T-helper 1 cell treated with Interleukin-12 subunit alpha and Interleukin-12 subunit beta and Interleukin-4 antibody, amounts not matched to agents 30 ng/mL and 1 ng/mL, for 36 hours (primary cell): ENCODE measurements around the gene SH2D3A. TPM values are rescaled to one million over a fixed set of nuclear protein-coding genes. Genes with fewer than 3 reads are reported as not detected.
"Not testable (repeated sequence)": the region's sequence is repeated elsewhere in the genome, so short reads cannot be mapped to it uniquely, and the experiment has no call there.

Experiments used
- intact Hi-C: fragments of 100-400 bp; cut with micrococcal nuclease; formaldehyde crosslinking; loops from one replicate; pipeline ENCODE4 v1.15.1; 2024
- total RNA-seq: library from RNA; stranded (reverse); gene quantifications from 2 replicates; pipeline ENCODE4 v1.2.3, GENCODE V29; 2022

SH2D3A gene
- 29.7 and 30.8 TPM in 2 replicates for total RNA-seq

GRCh38 chr19:6767357-6768235 is at the start of gene SH2D3A:
Gene SH2D3A (minus strand): TSS chr19:6767435. CDS start chr19:6763748, 3,687 bp downstream.
- intact Hi-C loops, result loop anchor here (1.0 to 2.0 kb wide), 16 partner anchors 14 to 1153 kb away; partner anchors contain the start of genes CD70, GPR108, RANBP3 and SNAPC2

GRCh38 chr19:6813659-6814058 is 46.4 kb upstream of the SH2D3A start:
- intact Hi-C loops, result loop anchor here (1.0 to 2.0 kb wide), 2 partner anchors 11 to 41 kb away; partner anchors contain the start of gene VAV1

- intact Hi-C loops, result no loop called here
These were observed 45.4 kb upstream of the SH2D3A start for GRCh38 chr19:6812612-6813011.

GRCh38 chr19:6811906-6812305 is 44.7 kb upstream of the SH2D3A start:
- intact Hi-C loops, result no loop called here

- intact Hi-C loops, result no loop called here
These were observed 44.1 kb upstream of the SH2D3A start for GRCh38 chr19:6811378-6811777.

- intact Hi-C loops, result no loop called here
These were observed 42.0 kb upstream of the SH2D3A start for GRCh38 chr19:6809262-6809661.

GRCh38 chr19:6808494-6808893 is 41.3 kb upstream of the SH2D3A start:
- intact Hi-C loops, result no loop called here

GRCh38 chr19:6807291-6807690 is 40.1 kb upstream of the SH2D3A start:
- intact Hi-C loops, result no loop called here

DNA sequence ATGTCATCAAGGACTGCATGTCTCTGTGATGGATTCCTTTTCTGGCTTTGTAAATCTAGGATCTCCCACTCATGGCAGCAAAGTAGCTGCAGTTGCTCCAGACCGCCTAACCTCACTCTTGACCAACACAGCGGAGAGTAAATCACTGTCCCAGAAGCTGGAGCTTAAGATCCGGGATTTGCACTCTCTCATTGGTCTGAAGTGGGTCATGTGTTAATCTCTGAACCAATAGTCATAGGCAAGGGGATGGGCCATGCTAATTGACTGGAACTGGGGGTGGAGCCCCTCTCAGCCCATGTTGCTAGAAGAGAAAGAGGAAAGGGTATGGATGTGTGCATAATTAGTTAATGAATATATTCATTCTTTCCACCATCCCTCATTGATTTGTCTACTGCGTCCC is 39.3 kb upstream of the SH2D3A start:
- intact Hi-C loops, result no loop called here

DNA sequence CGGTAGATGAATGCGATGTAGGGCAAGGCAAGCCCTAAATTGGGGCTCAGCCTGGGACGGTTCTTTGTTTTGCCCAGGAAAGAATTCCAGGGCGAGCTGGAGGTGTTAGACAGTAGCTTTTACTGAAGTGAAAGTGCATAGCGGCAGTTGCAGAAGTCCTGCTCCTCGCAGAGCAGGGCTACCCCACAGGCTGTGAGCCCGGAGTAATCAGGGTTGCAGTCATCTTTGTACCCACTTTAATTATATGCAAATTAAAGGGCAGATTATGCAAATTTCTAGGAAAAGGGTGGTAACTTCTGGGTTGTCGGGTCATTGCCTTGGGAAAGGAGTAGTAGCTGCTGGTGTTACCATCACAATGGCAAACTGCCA is 35.8 kb upstream of the SH2D3A start:
- intact Hi-C loops, result no loop called here

DNA sequence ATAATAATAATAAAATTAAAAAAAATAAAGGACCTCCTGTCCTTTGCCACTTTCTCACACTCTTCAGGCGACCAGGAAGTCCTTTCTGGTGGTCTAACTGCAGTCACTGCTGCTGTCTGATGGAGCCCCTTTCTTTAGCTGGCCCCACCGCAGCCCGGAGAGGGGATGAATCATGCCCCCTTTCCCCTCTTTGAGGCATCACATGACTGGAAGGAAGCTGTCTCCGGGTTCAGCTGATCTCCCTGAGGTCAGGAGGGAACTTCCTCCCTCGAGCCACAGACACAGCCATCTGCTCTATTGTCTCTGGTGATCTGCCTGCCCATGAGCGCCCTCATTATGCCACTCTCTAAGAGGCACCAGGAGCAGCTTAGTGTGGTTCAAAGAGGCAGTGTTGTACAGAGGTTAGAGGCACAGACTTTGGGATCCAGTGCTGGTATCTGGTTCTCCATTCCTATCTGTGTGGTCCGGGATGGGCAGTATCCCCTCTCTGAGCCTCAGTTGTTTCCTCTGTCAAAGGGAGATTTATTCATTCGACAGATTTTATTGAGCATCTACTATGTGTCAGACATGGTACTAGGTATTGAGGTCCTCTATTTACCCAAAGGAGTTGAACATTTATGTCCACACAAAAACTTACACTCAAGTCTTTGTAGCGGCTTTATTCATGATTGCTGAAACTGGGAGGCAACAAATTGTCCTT is 35.3 kb upstream of the SH2D3A start:
- intact Hi-C loops, result loop anchor here (1.0 kb wide), 2 partner anchors 12 to 30 kb away; partner anchors contain the start of gene VAV1

- intact Hi-C loops, result loop anchor here (1.0 kb wide), 5 partner anchors 13 to 63 kb away; partner anchors contain the start of genes SH2D3A and VAV1
These were observed 34.4 kb upstream of the SH2D3A start for GRCh38 chr19:6801485-6802086.

DNA sequence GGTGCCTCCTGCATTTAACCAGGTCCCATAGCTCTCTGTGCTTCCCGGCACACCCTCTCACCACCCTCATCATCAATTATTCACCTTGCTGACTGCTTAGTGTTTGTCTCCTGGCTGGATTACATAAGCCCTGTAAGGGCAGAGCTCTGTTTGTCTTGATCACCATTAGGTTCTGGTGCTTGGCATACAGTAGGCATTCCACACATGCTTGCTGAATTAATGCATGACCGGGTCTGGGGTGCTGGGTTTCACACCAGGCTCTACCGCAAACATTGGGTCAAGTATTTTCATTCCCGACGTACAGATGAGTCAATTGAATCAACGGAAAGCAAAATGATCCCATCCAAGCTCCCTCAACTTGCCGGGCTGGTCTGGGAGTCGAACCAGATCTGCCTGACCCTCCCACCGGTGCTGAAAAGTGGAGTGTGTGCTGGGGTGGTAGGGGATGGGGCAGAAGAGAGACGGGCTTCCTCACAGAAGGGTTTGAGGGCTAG is 33.8 kb upstream of the SH2D3A start:
- intact Hi-C loops, result loop anchor here (1.0 kb wide), 3 partner anchors 34 to 63 kb away; partner anchors contain the start of gene SH2D3A

DNA sequence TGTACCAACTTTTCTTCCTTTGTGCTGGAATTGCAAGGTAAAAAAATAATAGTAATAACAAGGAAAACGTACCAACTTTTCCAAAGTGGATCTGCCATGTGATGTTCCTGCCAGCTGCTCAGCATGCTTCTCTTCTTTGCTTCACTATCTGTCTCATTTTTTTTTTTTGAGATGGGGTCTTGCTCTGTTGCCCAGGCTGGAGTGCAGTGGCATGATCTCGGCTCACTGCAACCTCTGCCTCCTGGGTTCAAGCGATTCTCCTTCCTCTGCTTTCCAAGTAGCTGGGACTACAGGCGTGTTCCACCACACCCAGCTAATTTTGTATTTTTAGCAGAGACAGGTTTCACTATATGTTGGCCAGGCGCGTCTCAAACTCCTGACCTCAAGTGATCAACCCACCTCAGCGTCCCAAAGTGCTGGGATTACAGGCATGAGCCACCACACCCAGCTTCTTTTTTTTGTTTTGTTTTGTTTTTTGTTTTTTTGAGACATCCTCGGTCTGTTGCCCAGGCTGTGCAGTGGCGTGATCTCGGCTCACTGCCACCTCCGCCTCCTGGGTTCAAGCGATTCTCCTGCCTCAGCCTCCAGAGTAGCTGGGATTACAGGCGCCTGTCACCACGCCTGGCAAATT is 33.0 kb upstream of the SH2D3A start:
- intact Hi-C loops, result not testable (repeated sequence)

GRCh38 chr19:6797646-6798045 is 30.4 kb upstream of the SH2D3A start:
- intact Hi-C loops, result no loop called here

- intact Hi-C loops, result no loop called here
These were observed 29.0 kb upstream of the SH2D3A start for GRCh38 chr19:6796278-6796677.

DNA sequence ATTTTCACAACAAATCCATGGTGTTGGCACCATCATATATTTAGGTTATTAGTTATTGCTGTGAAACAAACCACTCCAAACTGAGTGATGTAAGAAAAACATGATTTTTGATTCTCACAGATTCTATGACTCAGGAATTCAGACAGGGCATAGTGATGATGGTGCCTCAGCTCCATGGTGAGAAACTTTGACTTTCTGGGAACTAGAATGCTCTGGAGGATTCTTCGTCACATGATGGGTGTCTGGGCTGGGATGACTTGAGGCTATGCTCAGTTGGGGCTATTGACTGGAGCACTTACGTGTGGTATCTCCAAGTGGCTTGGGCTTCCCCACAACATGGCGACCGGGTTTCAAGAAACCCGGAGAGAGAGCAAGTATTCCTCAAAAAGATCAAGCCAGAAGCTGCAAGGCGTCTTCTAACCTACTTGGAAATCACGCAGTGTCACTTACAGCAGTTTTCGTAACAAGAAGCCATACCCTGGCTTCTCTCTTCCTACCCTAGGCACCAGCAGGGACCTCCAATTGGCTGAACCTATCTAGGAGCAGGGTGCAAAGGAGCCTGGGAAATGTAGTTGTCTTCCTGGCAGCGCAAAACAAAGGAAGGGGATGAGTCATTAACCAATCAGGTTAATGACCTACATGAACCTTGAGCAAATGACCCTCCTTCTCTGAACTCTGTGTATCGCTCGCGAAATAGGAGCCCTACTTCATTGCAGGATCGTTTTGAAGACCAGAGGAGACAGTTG is 27.6 kb upstream of the SH2D3A start:
- intact Hi-C loops, result no loop called here

DNA sequence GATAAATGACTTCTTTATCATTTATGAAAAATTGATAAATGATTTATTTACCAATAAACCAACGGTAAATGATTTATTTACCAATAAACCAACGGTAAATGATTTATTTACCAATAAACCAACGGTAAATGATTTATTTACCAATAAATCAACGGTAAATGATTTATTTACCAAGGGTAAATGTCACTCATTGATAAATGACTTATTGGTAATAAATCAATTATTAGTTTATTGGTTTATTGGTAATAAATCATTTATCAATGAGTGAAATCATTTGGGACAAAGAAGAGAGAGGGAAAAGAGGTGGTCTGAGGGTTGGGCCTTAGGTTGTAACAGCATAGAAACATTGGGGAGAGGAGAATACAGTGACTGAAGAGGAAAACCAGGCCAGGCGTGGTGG is 26.7 kb upstream of the SH2D3A start:
- intact Hi-C loops, result no loop called here

- intact Hi-C loops, result no loop called here
These were observed 26.2 kb upstream of the SH2D3A start for GRCh38 chr19:6793411-6793810.

GRCh38 chr19:6791237-6791636 is 24.0 kb upstream of the SH2D3A start:
- intact Hi-C loops, result no loop called here
